Tibial nerve (tissue), 4 donors: ENCODE measurements around the gene AUTS2.

Experiments
- CTCF ChIP-seq, 5 experiments: fragments of 200-600 bp in 3 of 5; fragments of 450-650 bp in 2 of 5; sonication (generic) in 3 of 5; IDR thresholded peaks; one replicate each; pipeline ENCODE4 v1.5.1; 2016 to 2019; ENCODE audit warnings: antibody characterized with exemption in 5 of 5, mild to moderate bottlenecking in 3 of 5, moderate library complexity in 2 of 5
- EP300 ChIP-seq, 2 donors: sonication (generic); formaldehyde crosslinking; IDR thresholded peaks; one replicate each; pipeline ENCODE4 v1.6.1; 2017; ENCODE audit warnings: antibody characterized with exemption in 2 of 2, mild to moderate bottlenecking in 1 of 2
- POLR2A ChIP-seq, 2 donors: fragments of 450-650 bp; IDR thresholded peaks; one replicate each; pipeline ENCODE4 v1.6.1; 2017; ENCODE audit warnings: antibody characterized with exemption in 2 of 2, mild to moderate bottlenecking in 2 of 2, moderate library complexity in 2 of 2

DNA sequence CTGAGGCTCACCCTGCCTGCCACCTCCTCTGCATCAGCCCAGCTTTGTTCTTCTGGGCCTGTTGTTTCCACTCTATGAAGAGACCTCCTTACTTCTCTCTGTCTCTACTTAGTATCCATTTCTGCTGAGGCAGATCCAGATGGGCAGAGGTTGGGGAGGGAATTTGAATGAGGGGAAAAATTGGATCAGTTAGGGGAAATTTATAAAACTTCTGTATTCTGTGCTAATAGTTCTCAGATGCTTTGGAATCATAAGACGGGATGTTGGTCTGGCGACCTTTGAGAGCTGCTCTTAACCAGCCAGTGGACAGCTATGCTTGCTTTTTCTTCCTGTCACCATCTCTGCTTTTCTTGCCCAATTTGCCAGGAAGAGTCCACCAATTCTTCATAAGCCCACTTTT lies 55.5 kb downstream of the AUTS2 start:
- TF ChIP-seq CTCF (IDR thresholded peaks at IDR 0.05), result no peak
- TF ChIP-seq POLR2A (IDR thresholded peaks at IDR 0.05), result no peak
- no peak for TF ChIP-seq EP300 (IDR thresholded peaks at IDR 0.05)
